ENCODE measurements around the gene SORCS2. TPM values are rescaled to one million over a fixed set of nuclear protein-coding genes. Genes with fewer than 3 reads are reported as not detected.
"Not testable (repeated sequence)": the region's sequence is repeated elsewhere in the genome, so short reads cannot be mapped to it uniquely, and the experiment has no call there.

SORCS2 gene
- total and polyA plus RNA-seq, 2 donors, result 2.2 to 2.7 TPM

DNA sequence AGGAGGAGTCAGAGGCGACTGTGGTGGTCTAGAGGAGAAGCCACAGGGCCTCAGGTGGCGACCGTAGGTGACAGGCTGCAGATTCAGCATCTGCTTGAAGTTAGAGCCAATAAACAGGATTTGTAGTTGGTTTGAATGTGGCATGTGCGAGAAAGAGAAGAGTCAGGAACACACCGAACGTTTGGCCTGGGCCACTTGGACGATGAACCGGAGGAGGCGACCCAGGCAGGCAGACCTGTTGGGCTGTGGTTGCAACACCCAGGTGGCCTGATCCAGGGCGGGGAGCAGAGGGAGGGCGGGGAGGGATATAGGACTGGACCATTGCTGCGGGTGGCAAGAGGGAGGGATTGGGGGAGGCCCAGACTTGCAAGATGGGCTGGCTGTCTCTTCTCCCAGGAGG, 252.4 kb downstream of the SORCS2 start:
- no peaks in the 10 kb centered on the region for H3K4me1 ChIP-seq (ENCODE audit: control insufficient read depth in 2 of 2, insufficient read depth in 2 of 2, low read length in 2 of 2)
- no peaks in the 10 kb centered on the region for H3K9me3 ChIP-seq (ENCODE audit: control insufficient read depth in 2 of 2, insufficient read depth in 1 of 2, low read length in 1 of 2)
- no peaks in the 10 kb centered on the region for H3K36me3 ChIP-seq (ENCODE audit: control insufficient read depth in 2 of 2, insufficient read depth in 2 of 2, low read length in 1 of 2)
- H3K27ac ChIP-seq (ENCODE audit: low read depth in 1 of 2, low read length in 1 of 2), result no peak overlapping the region
- WGBS, result 85% methylated on average over 12 of the region's 12 CpGs
- no peaks in the 10 kb centered on the region for H3K27me3 ChIP-seq (ENCODE audit: control insufficient read depth in 2 of 2, insufficient read depth in 1 of 2, low read length in 1 of 2)
- DNase-seq (ENCODE audit: low read depth in 6 of 9, low spot score in 9 of 9), result no peak
- no peak overlapping the region for H3K4me3 ChIP-seq (ENCODE audit: low read length in 2 of 2)

DNA sequence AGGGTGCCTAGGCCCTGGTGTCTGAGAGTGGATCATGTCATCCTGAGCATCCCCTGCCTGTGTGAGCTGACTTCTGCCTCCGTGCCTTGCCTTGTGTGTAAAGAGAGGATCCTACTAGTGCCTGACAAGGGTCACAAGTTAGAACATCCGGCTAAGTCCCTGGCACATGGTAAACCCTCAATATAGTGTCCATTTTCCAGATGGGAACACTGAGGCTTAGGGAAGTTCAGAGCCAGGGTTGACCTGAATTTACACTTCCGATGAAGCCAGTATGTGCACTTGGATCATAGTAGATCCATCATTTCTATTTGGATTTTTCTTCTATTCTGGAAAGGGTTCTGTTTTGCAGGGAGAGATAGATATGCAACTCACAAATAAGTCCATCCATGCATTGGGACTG, 254.9 kb downstream of the SORCS2 start:
- Histone ChIP-seq H3K4me3 (ENCODE audit: low read length in 2 of 2) (no peak overlapping the region), H3K9me3 (ENCODE audit: control insufficient read depth in 2 of 2, insufficient read depth in 1 of 2, low read length in 1 of 2) (peaks cover 2 to 5% of the 10 kb centered on the region in 2 donors), H3K4me1 (ENCODE audit: control insufficient read depth in 2 of 2, insufficient read depth in 2 of 2, low read length in 2 of 2) (no peaks in the 10 kb centered on the region), H3K36me3 (ENCODE audit: control insufficient read depth in 2 of 2, insufficient read depth in 2 of 2, low read length in 1 of 2) (no peaks in the 10 kb centered on the region), H3K27me3 (ENCODE audit: control insufficient read depth in 2 of 2, insufficient read depth in 1 of 2, low read length in 1 of 2) (no peaks in the 10 kb centered on the region), H3K27ac (ENCODE audit: low read depth in 1 of 2, low read length in 1 of 2) (no peak overlapping the region)
- WGBS, result 92% methylated on average over 3 of the region's 3 CpGs
- DNase-seq (ENCODE audit: low read depth in 6 of 9, low spot score in 9 of 9), result no peak

DNA sequence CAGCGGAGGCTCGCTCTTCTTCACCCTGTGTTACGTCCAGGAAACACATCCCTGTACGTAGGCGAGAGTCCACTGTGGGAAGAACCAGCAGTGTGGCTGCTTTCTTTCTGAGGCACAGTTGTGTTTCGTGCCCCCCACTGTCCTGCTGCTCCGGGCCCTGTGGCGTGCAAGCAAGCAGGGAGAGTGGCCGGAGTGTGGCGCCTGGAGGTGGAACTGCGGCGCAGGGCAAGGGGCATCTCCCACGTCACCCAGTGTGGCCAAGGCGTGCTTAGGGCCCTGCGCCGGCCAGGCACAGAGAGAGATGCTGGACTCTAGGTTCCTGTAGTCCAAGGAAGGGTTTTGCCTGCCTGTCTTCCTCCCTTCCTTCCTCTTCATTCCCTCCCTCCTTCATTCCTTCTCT, 255.7 kb downstream of the SORCS2 start:
- H3K9me3 ChIP-seq (ENCODE audit: control insufficient read depth in 2 of 2, insufficient read depth in 1 of 2, low read length in 1 of 2), result peaks cover 2 to 5% of the 10 kb centered on the region in 2 donors
- no peak overlapping the region for H3K4me3 ChIP-seq (ENCODE audit: low read length in 2 of 2)
- no peaks in the 10 kb centered on the region for H3K36me3 ChIP-seq (ENCODE audit: control insufficient read depth in 2 of 2, insufficient read depth in 2 of 2, low read length in 1 of 2)
- no peaks in the 10 kb centered on the region for H3K4me1 ChIP-seq (ENCODE audit: control insufficient read depth in 2 of 2, insufficient read depth in 2 of 2, low read length in 2 of 2)
- no peak overlapping the region for H3K27ac ChIP-seq (ENCODE audit: low read depth in 1 of 2, low read length in 1 of 2)
- no peaks in the 10 kb centered on the region for H3K27me3 ChIP-seq (ENCODE audit: control insufficient read depth in 2 of 2, insufficient read depth in 1 of 2, low read length in 1 of 2)
- no peak for DNase-seq (ENCODE audit: low read depth in 6 of 9, low spot score in 9 of 9)
- WGBS, result 83% methylated on average over 16 of the region's 16 CpGs

DNA sequence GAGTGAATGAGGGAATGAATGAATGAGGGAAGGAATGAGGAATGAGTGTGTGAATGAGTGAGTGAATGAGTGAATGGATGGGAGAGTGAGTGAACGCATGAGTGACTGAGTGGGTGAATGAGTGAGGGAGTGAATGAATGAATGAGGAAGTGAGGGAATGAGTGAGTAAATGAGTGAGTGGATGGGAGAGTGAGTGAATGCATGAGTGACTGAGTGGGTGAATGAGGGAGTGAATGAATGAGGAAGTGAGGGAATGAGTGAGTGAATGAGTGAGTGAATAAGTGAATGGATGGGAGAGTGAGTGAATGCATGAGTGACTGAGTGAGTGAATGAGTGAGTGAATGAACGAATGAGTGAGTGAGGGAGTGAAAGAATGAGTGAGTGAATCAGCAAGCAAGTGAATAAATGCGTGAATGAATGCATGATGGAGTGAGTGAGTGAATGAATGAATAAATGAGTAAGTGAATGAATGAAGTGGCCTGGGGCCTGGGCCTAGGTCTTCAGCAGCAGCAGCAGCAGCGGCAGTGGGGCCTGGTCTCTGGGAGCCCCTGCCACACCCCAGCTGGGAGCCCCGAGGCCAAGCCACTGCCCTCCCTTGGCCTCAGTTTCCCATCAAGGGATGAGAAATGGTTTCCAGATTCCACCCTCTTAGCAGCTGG, 258.6 kb downstream of the SORCS2 start:
- H3K9me3 ChIP-seq (ENCODE audit: control insufficient read depth in 2 of 2, insufficient read depth in 1 of 2, low read length in 1 of 2), result peaks cover 2 to 5% of the 10 kb centered on the region in 2 donors
- H3K4me3 ChIP-seq (ENCODE audit: low read length in 2 of 2), result no peak overlapping the region
- no peak for DNase-seq (ENCODE audit: low read depth in 6 of 9, low spot score in 9 of 9)
- no peaks in the 10 kb centered on the region for H3K36me3 ChIP-seq (ENCODE audit: control insufficient read depth in 2 of 2, insufficient read depth in 2 of 2, low read length in 1 of 2)
- no peaks in the 10 kb centered on the region for H3K27me3 ChIP-seq (ENCODE audit: control insufficient read depth in 2 of 2, insufficient read depth in 1 of 2, low read length in 1 of 2)
- WGBS, result 81% methylated on average over 5 of the region's 5 CpGs
- no peaks in the 10 kb centered on the region for H3K4me1 ChIP-seq (ENCODE audit: control insufficient read depth in 2 of 2, insufficient read depth in 2 of 2, low read length in 2 of 2)
- no peak overlapping the region for H3K27ac ChIP-seq (ENCODE audit: low read depth in 1 of 2, low read length in 1 of 2)

DNA sequence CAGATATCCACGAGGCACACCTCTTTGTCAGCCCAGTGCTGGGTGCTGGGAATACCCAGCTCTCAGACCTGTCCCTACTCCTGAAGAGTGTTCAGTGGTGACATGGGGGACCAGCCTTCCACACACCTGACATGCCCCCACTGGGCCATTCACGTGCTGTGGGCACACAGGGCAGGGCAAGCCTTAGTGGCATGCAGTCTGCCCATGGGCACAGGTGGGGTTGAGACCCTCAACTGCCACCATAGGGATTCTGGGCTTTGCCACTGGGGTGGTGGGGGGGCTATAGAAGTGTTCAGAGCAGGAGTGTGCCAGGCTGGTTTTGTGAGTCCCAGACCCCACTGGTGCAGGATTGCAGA, 259.1 kb downstream of the SORCS2 start:
- Histone ChIP-seq H3K36me3 (ENCODE audit: control insufficient read depth in 2 of 2, insufficient read depth in 2 of 2, low read length in 1 of 2) (no peaks in the 10 kb centered on the region), H3K27ac (ENCODE audit: low read depth in 1 of 2, low read length in 1 of 2) (no peak overlapping the region), H3K27me3 (ENCODE audit: control insufficient read depth in 2 of 2, insufficient read depth in 1 of 2, low read length in 1 of 2) (no peaks in the 10 kb centered on the region), H3K9me3 (ENCODE audit: control insufficient read depth in 2 of 2, insufficient read depth in 1 of 2, low read length in 1 of 2) (peaks cover 2 to 5% of the 10 kb centered on the region in 2 donors), H3K4me1 (ENCODE audit: control insufficient read depth in 2 of 2, insufficient read depth in 2 of 2, low read length in 2 of 2) (no peaks in the 10 kb centered on the region), H3K4me3 (ENCODE audit: low read length in 2 of 2) (no peak overlapping the region)
- no peak for DNase-seq (ENCODE audit: low read depth in 6 of 9, low spot score in 9 of 9)
- 84% methylated on average over 2 of the region's 2 CpGs for WGBS

DNA sequence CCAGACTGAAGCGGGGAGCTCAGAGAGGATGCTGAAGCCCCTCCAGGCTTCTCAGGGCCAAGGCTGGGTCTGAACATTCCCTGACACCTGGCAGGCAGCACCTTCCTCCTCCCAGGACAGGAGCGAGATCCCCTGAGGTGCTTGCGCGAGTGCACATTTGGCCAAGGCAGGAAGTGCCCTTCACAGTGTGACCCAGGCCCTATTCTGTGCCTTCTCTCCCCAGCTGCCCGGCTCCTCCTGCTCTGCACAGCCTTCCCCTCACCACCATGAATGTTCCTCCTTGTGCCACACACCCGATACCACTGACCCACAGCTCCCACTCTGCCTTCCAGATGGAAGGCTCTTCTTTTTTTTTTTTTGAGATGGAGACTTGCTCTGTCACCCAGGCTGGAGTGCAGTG, 259.5 kb downstream of the SORCS2 start:
- Histone ChIP-seq H3K4me1 (ENCODE audit: control insufficient read depth in 2 of 2, insufficient read depth in 2 of 2, low read length in 2 of 2) (no peaks in the 10 kb centered on the region), H3K27me3 (ENCODE audit: control insufficient read depth in 2 of 2, insufficient read depth in 1 of 2, low read length in 1 of 2) (no peaks in the 10 kb centered on the region), H3K4me3 (ENCODE audit: low read length in 2 of 2) (no peak overlapping the region), H3K27ac (ENCODE audit: low read depth in 1 of 2, low read length in 1 of 2) (no peak overlapping the region), H3K9me3 (ENCODE audit: control insufficient read depth in 2 of 2, insufficient read depth in 1 of 2, low read length in 1 of 2) (peaks cover 2 to 5% of the 10 kb centered on the region in 2 donors), H3K36me3 (ENCODE audit: control insufficient read depth in 2 of 2, insufficient read depth in 2 of 2, low read length in 1 of 2) (no peaks in the 10 kb centered on the region)
- no peak for DNase-seq (ENCODE audit: low read depth in 6 of 9, low spot score in 9 of 9)
- WGBS, result 72% methylated on average over 6 of the region's 6 CpGs

DNA sequence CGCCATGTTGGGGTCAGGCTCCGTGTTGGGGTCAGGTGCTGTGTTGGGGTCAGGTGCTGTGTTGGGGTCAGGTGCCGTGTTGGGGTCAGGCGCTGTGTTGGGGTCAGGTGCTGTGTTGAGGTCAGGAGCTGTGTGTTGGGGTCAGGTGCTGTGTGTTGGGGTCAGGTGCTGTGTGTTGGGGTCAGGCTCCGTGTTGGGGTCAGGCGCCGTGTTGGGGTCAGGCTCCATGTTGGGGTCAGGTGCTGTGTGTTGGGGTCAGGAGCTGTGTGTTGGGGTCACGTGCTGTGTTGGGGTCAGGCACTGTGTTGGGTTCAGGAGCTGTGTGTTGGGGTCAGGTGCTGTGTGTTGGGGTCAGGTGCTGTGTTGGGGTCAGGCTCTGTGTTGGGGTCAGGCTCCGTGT, 260.5 kb downstream of the SORCS2 start:
- H3K27me3 ChIP-seq (ENCODE audit: control insufficient read depth in 2 of 2, insufficient read depth in 1 of 2, low read length in 1 of 2); DNase-seq (ENCODE audit: low read depth in 6 of 9, low spot score in 9 of 9); H3K27ac ChIP-seq (ENCODE audit: low read depth in 1 of 2, low read length in 1 of 2); H3K4me1 ChIP-seq (ENCODE audit: control insufficient read depth in 2 of 2, insufficient read depth in 2 of 2, low read length in 2 of 2); H3K9me3 ChIP-seq (ENCODE audit: control insufficient read depth in 2 of 2, insufficient read depth in 1 of 2, low read length in 1 of 2); H3K36me3 ChIP-seq (ENCODE audit: control insufficient read depth in 2 of 2, insufficient read depth in 2 of 2, low read length in 1 of 2); H3K4me3 ChIP-seq (ENCODE audit: low read length in 2 of 2): not testable (repeated sequence)
- 92% methylated on average over 9 of the region's 9 CpGs for WGBS

DNA sequence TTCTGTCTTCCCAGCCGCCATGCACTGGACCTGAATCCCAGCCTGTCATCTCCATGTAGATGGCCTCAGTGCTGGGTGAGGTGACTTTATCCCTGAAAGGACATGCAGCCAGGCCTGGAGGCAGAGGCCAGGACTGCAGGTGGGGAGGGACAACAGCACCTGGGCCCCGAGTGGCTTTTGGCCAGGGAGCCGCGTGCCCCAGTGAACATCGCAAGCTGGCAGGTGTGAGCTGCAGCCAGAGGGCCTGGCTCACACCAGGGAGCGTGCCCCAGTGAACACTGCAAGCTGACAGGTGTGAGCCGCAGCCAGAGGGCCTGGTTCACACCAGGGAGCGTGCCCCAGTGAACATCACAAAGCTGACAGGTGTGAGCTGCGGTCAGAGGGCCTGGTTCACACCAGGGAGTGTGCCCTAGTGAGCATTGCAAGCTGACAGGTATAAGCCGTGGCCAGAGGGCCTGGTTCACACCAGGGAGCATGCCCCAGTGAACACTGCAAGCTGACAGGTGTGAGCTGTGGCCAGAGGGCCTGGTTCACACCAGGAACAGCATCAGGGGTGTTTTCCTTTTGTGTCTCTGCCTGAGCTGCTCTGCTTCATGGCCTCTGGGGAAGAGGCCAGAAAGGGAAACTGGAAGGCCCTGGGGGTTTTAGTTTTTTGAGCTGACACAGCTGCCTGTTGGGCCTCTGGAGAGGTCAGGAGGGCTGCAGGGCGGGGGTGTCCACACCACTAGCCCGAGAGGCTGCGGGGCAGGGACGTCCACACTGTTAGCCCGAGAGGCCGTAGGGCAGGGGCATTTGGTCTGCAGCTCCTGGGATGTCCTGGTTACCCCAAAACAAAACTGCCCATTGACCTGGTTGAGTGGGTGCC, 265.1 kb downstream of the SORCS2 start:
- no peak for DNase-seq (ENCODE audit: low read depth in 6 of 9, low spot score in 9 of 9)
- Histone ChIP-seq H3K9me3 (ENCODE audit: control insufficient read depth in 2 of 2, insufficient read depth in 1 of 2, low read length in 1 of 2) (no peaks in the 10 kb centered on the region), H3K27ac (ENCODE audit: low read depth in 1 of 2, low read length in 1 of 2) (no peak overlapping the region), H3K4me1 (ENCODE audit: control insufficient read depth in 2 of 2, insufficient read depth in 2 of 2, low read length in 2 of 2) (no peaks in the 10 kb centered on the region), H3K4me3 (ENCODE audit: low read length in 2 of 2) (no peak overlapping the region), H3K36me3 (ENCODE audit: control insufficient read depth in 2 of 2, insufficient read depth in 2 of 2, low read length in 1 of 2) (no peaks in the 10 kb centered on the region), H3K27me3 (ENCODE audit: control insufficient read depth in 2 of 2, insufficient read depth in 1 of 2, low read length in 1 of 2) (no peaks in the 10 kb centered on the region)
- WGBS, result 90% methylated on average over 16 of the region's 16 CpGs

DNA sequence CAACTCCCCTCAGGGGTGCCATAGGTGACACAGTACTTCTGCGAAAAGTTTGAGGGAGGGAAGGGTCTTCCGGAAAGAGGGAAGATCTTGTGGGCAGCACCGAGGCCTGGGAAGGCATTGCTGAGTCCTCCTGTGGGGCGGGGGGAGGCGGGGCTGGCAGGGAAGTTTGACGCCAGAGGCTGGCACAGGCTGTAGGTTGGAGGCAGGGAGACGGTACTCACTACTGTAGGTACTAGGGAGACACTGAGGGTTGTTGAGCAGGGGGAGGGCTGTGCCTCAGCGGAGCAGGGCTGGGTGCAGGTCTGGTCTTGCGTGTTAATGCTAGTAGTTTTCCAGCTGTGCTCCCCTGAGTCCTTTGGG, 265.7 kb downstream of the SORCS2 start:
- H3K27ac ChIP-seq (ENCODE audit: low read depth in 1 of 2, low read length in 1 of 2), result no peak overlapping the region
- no peaks in the 10 kb centered on the region for H3K27me3 ChIP-seq (ENCODE audit: control insufficient read depth in 2 of 2, insufficient read depth in 1 of 2, low read length in 1 of 2)
- 85% methylated on average over 9 of the region's 9 CpGs for WGBS
- H3K36me3 ChIP-seq (ENCODE audit: control insufficient read depth in 2 of 2, insufficient read depth in 2 of 2, low read length in 1 of 2), result no peaks in the 10 kb centered on the region
- H3K9me3 ChIP-seq (ENCODE audit: control insufficient read depth in 2 of 2, insufficient read depth in 1 of 2, low read length in 1 of 2), result no peaks in the 10 kb centered on the region
- DNase-seq (ENCODE audit: low read depth in 6 of 9, low spot score in 9 of 9), result no peak
- no peak overlapping the region for H3K4me3 ChIP-seq (ENCODE audit: low read length in 2 of 2)
- H3K4me1 ChIP-seq (ENCODE audit: control insufficient read depth in 2 of 2, insufficient read depth in 2 of 2, low read length in 2 of 2), result no peaks in the 10 kb centered on the region

Measured in thymus (tissue), 11 donors.